22Rv1 (cell line): ENCODE results near the gene HAT1.
A peak's percentile ranks its signal among the peaks of the same experiment; 100 is the strongest.

ENCODE experiments used
- H3K27ac ChIP-seq: fragments of 450-650 bp; 2 replicates; pipeline ENCODE4 v1.5.1; 2017
- CTCF ChIP-seq: fragments of 450-650 bp; IDR thresholded peaks from 2 replicates; pipeline ENCODE4 v1.5.1; 2017; ENCODE audit warnings: mild to moderate bottlenecking
- ZFX ChIP-seq: fragments of 450-650 bp; IDR thresholded peaks from 2 replicates; pipeline ENCODE4 v1.6.1; 2017; ENCODE audit warnings: antibody characterized with exemption, borderline replicate concordance

HAT1 gene, protein sequence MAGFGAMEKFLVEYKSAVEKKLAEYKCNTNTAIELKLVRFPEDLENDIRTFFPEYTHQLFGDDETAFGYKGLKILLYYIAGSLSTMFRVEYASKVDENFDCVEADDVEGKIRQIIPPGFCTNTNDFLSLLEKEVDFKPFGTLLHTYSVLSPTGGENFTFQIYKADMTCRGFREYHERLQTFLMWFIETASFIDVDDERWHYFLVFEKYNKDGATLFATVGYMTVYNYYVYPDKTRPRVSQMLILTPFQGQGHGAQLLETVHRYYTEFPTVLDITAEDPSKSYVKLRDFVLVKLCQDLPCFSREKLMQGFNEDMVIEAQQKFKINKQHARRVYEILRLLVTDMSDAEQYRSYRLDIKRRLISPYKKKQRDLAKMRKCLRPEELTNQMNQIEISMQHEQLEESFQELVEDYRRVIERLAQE

GRCh38 chr2:171922230-171923022 lies at the start of gene HAT1:
Gene HAT1, plus strand, starts transcription at chr2:171922461. Its CDS starts 40 bp downstream, at chr2:171922501.
- H3K27ac ChIP-seq: peak within 1 kb of the TSS; percentile 83
- no peak for TF ChIP-seq CTCF
- no peak for TF ChIP-seq ZFX

DNA sequence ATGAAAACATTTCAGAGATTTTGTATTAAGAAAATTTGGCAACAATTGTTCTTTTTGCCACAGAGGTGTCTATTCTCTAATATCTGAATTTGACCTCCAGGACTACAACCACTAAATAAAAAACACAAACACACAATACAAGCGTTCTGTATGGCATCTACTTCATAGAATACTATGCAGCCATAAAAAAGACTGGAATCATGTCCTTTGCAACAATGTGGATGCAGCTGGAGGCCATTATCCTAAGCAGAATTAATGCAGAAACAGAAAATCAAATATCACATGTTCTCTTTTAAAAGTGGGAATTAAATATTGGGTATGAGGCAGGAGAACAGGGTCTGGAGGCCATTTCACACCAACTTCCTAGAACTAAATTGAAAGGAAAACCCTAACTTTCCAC lies 47.7 kb upstream of the HAT1 start:
- TF ChIP-seq ZFX: no peak
- no peak for TF ChIP-seq CTCF
- H3K27ac ChIP-seq: no peak overlapping the region

GRCh38 chr2:171874963-171875362 lies 47.3 kb upstream of the HAT1 start:
- H3K27ac ChIP-seq: no peak overlapping the region
- no peak for TF ChIP-seq CTCF
- no peak for TF ChIP-seq ZFX

- TF ChIP-seq ZFX (no peak), CTCF (no peak)
- H3K27ac ChIP-seq: no peak overlapping the region
Measured at GRCh38 chr2:171878481-171878993, 43.7 kb upstream of the HAT1 start.

- TF ChIP-seq ZFX (no peak), CTCF (no peak)
- H3K27ac ChIP-seq: no peak overlapping the region
Measured at GRCh38 chr2:171879865-171880264, 42.4 kb upstream of the HAT1 start.

DNA sequence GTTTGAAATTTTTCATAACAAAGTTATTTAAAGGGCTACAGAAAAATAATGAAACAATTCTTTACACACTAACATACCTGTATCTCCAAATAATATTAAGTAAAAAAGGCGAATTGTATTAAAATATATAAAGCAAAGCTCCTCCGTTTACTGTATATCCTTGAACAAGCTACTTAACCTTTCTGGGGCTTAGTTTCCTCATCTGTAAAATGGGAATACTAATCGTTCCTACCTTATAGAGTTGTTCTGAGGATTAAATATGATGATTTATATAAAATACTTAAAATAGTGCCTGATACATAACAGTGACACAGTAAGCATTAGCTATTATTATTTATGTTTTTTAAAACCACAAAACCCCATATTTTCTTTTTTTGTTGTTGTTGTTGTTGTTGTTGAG lies 41.5 kb upstream of the HAT1 start:
- TF ChIP-seq ZFX: no peak
- TF ChIP-seq CTCF: no peak
- H3K27ac ChIP-seq: no peak overlapping the region
